Stimulated activated CD4-positive, alpha-beta T cell treated with anti-CD3 and anti-CD28 coated beads, TNF-alpha, amount 100 ng/mL, for 48 hours (primary cell): ENCODE results near the gene RBCK1.
"Not testable (repeated sequence)": the region's sequence is repeated elsewhere in the genome, so short reads cannot be mapped to it uniquely, and the experiment has no call there.

Source experiments
- DNase-seq, 3 donors: peaks; one replicate each; pipeline ENCODE4 v3.0.0-alpha.2; 2020; ENCODE audit warnings: low read depth in 3 of 3

RBCK1 gene

GRCh38 chr20:407953-408842, at the start of gene RBCK1:
Gene RBCK1 (plus strand): TSS chr20:408299. CDS start chr20:408758, 459 bp downstream.
- peak; percentile 75 to 81 (median 77) for DNase-seq

GRCh38 chr20:358891-359555, 49.1 kb upstream of the RBCK1 start:
- DNase-seq = no peak

GRCh38 chr20:361561-361960, 46.5 kb upstream of the RBCK1 start:
- no peak for DNase-seq

GRCh38 chr20:362271-363254, 45.5 kb upstream of the RBCK1 start:
- no peak for DNase-seq

- DNase-seq = no peak
These were observed 44.6 kb upstream of the RBCK1 start for GRCh38 chr20:363319-364078.

- no peak for DNase-seq
These were observed 42.9 kb upstream of the RBCK1 start for GRCh38 chr20:364905-365794.

- DNase-seq = no peak
These were observed 41.9 kb upstream of the RBCK1 start for GRCh38 chr20:366041-366718.

- no peak for DNase-seq
These were observed 41.2 kb upstream of the RBCK1 start for GRCh38 chr20:366719-367485.

- DNase-seq = no peak
These were observed 40.6 kb upstream of the RBCK1 start for GRCh38 chr20:367486-367887.

GRCh38 chr20:368915-369314, 39.2 kb upstream of the RBCK1 start:
- DNase-seq = no peak

- no peak for DNase-seq
These were observed 37.9 kb upstream of the RBCK1 start for GRCh38 chr20:370151-370600.

- DNase-seq = no peak
These were observed 36.9 kb upstream of the RBCK1 start for GRCh38 chr20:370977-371754.

- DNase-seq = no peak
These were observed 36.1 kb upstream of the RBCK1 start for GRCh38 chr20:371755-372542.

- not testable (repeated sequence) for DNase-seq
These were observed 35.5 kb upstream of the RBCK1 start for GRCh38 chr20:372543-373082.

- DNase-seq = no peak
These were observed 34.8 kb upstream of the RBCK1 start for GRCh38 chr20:373171-373890.

GRCh38 chr20:375265-375889, 32.7 kb upstream of the RBCK1 start:
- DNase-seq = no peak
